Brain microvascular endothelial cell (primary cell): Measurements from ENCODE around the gene OTUB1.

Source experiments
- DNase-seq: peaks from one replicate; pipeline ENCODE4 v3.0.0-alpha.2; 2020
- H3K27ac ChIP-seq: fragments of 250-450 bp; sonication (Bioruptor Pico); 2 replicates; pipeline ENCODE4 v1.5.1; 2020; ENCODE audit warnings: mild to moderate bottlenecking, moderate library complexity
- H3K27me3 ChIP-seq: fragments of 250-450 bp; sonication (Bioruptor Pico); replicated peaks from 2 replicates; pipeline ENCODE4 v1.5.1; 2020; ENCODE audit warnings: mild to moderate bottlenecking
- H3K36me3 ChIP-seq: fragments of 250-450 bp; sonication (Bioruptor Pico); replicated peaks from 2 replicates; pipeline ENCODE4 v1.5.1; 2020; ENCODE audit warnings: mild to moderate bottlenecking
- H3K4me3 ChIP-seq: 2 replicates; pipeline ENCODE4 v1.5.1; 2011; ENCODE audit warnings: low read depth, mild to moderate bottlenecking, control low read depth, low read length, moderate library complexity
- in situ Hi-C: cut with HindIII; loops from 2 replicates; pipeline ENCODE4 v1.10.0; 2017; ENCODE audit warnings: low sequenced_read_pairs, low pct_ligation_motif_present
- TF ChIP-seq, protein P1 (sequence below): IDR thresholded peaks from 2 replicates; pipeline ENCODE4 v1.5.1; 2011; ENCODE audit warnings: low read depth, mild to moderate bottlenecking, moderate library complexity, low read length, control low read depth, inconsistent platforms; ENCODE audit errors: missing control alignments

OTUB1 gene

DNA sequence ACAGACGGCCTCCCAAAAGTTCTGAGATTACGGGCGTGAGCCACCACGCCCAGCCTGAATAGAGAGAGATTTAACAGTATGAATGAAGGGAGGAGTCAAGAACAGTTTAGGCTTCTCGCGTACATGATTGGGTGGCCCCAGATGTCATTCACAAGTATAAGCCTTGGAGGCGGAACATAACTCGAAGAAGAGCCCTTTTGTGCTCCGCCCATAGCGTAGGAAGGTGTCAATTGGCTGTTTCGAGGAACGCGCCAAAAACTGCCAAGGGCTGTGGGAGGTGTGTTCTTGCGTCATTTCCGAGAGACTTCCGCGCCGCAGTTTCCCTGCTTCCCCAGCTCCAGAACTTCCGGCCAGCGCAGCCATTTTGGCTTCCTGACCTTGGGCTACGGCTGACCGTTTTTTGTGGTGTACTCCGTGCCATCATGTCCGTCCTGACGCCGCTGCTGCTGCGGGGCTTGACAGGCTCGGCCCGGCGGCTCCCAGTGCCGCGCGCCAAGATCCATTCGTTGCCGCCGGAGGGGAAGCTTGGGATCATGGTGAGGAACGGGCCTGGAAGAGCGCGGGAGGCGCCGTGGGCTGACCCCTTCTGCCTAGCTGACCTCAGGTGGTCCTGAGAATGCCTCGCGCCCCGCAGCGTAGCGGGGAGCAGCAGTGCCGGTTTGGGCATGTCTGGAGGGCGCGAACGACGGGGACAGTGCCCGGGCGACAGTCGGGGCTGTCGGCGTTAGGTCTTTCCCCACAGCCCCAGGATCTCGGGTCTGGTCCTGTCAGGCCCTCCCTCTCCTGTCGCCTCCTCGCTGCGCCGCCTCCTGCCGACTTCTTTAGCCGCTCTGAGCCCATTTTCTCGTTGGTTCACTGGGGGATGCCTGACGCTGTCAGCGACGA lies 11.7 kb upstream of the OTUB1 start, which contains the start of gene COX8A:
TSS of gene COX8A (plus strand) at position 362 of the 885 bp plus-strand sequence. CDS start at position 423, 61 bp downstream.
- TF ChIP-seq, protein P1, sequence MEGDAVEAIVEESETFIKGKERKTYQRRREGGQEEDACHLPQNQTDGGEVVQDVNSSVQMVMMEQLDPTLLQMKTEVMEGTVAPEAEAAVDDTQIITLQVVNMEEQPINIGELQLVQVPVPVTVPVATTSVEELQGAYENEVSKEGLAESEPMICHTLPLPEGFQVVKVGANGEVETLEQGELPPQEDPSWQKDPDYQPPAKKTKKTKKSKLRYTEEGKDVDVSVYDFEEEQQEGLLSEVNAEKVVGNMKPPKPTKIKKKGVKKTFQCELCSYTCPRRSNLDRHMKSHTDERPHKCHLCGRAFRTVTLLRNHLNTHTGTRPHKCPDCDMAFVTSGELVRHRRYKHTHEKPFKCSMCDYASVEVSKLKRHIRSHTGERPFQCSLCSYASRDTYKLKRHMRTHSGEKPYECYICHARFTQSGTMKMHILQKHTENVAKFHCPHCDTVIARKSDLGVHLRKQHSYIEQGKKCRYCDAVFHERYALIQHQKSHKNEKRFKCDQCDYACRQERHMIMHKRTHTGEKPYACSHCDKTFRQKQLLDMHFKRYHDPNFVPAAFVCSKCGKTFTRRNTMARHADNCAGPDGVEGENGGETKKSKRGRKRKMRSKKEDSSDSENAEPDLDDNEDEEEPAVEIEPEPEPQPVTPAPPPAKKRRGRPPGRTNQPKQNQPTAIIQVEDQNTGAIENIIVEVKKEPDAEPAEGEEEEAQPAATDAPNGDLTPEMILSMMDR, result peak; percentile 41
- no peaks in the 10 kb centered on the region for H3K27me3 ChIP-seq
- in situ Hi-C loops, result no loop called here
- peak; percentile 100 for DNase-seq
- H3K27ac ChIP-seq, result peak within 1 kb of the TSS; percentile 78
- peaks cover 5% of the 10 kb centered on the region for H3K36me3 ChIP-seq
- H3K4me3 ChIP-seq, result peak within 1 kb of the TSS; percentile 98

DNA sequence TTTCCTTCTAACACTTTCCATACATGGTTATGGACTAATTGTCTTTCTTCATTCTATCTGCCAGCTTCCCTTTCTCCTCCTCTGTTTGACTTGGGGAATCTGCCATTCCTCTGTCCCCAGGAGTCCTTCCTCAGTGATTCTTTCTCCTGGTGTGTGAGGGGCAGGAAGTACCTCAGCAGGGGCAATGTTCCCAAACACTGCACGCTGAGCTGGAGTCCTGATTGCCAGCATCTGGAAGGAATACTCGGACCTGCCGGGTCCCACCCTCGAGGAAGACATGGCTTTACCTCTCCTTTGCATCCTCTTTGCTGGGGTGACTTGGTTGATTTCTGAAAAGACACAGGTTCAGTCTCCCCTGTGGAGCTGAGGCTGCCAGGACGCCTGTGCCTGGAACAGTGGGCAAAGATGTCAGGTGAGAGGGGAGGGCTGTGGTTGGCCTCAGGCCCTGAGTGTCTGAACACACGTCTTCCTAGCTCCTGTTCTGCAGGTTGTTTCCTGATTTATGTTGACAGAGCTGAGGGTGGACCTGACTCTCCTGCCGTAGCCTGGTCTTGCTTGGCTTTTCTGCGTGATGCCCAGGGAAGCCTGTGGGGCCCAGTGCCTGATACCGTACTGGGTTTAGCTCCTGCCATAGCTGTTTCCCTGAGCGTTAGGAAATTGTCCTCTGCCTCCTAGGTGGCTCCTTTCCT lies 7.5 kb upstream of the OTUB1 start:
- TF ChIP-seq, protein P1, result no peak
- no peak overlapping the region for H3K4me3 ChIP-seq
- peaks cover 5% of the 10 kb centered on the region for H3K36me3 ChIP-seq
- in situ Hi-C loops, result no loop called here
- DNase-seq, result no peak
- H3K27ac ChIP-seq, result no peak overlapping the region
- H3K27me3 ChIP-seq, result no peaks in the 10 kb centered on the region

DNA sequence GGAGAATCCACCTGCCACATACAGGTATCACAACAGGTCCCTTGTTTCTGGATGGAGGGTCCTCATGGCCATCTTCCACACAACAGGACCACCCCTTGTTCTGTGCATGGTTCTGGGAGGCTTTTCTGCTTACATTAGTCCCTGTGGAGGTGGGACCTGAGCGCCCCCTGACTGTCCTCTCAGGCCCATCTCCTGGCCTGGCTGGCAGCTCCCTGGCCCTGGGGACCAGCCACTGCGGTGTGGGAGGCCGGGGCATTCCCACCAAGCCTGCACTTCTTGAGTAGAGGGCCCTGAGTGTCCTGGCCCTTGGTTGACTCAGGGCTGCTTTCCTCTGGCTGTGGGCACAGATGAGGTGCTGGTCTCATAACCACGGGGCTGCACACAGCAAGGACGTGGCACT lies 6.8 kb upstream of the OTUB1 start:
- H3K27me3 ChIP-seq, result no peaks in the 10 kb centered on the region
- TF ChIP-seq, protein P1, result no peak
- in situ Hi-C loops, result no loop called here

DNA sequence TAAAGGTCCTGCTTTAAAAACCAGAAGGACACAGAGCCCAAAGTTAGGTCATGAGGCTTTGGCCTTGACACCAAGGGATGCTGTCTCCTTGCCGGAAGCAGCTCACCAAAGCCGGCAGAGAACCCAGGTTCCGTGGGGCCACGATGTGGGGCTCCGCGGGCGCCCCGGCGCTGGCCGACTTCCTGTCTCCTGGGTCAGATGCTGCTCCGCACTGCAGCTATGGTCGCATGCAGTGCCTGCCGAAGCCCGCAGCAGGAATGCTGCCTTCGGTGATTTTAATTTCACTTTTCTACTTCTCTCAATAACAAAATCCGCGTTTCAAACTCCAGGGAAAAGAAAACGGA lies 454 bp upstream of the OTUB1 start:
- in situ Hi-C loops, result no loop called here
- TF ChIP-seq, protein P1, result no peak
- peak overlapping the region; percentile 93 for H3K4me3 ChIP-seq
- no peak for DNase-seq
- peak overlapping the region; percentile 69 for H3K27ac ChIP-seq
- no peaks in the 10 kb centered on the region for H3K27me3 ChIP-seq
- H3K36me3 ChIP-seq, result peaks cover 9% of the 10 kb centered on the region

More for the DNA sequence above, 6.8 kb upstream of the OTUB1 start:
- no peak for DNase-seq
- Histone ChIP-seq H3K4me3 (no peak overlapping the region), H3K27ac (no peak overlapping the region), H3K36me3 (peaks cover 5% of the 10 kb centered on the region)

DNA sequence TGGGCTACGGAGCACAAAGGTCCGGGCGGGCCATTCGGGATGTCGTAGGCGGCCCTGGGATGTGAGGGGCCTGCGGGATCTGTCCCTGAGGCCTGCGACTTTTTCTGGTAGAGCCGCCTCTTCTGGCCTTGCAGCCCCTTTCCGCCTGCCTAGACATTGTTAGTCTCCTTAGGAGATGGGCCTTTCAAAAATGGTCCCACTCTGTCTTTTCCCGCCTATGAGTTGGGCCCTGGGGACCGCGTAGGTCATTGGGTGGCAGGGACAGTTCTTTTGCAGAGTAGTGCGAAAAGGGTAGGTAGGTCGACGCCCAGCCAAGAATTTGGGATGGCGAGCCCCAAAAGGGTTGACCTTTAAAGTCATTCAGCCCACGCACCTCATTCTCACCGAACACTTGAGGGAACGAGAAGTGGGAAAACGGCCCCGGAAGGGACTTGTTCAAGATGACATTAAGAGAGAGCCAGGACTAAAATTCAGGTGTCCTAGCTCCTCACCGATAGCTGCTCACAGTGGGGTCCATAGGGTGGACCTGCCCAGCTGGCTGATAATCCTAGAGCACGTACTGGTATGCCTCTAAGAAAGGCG lies 785 bp downstream of the OTUB1 start:
- TF ChIP-seq, protein P1, result no peak
- Histone ChIP-seq H3K36me3 (peaks cover 19% of the 10 kb centered on the region), H3K4me3 (peak overlapping the region; percentile 93), H3K27ac (peak overlapping the region; percentile 69), H3K27me3 (no peaks in the 10 kb centered on the region)
- in situ Hi-C loops, result no loop called here
- DNase-seq, result no peak
